Measurements from ENCODE around the gene CYSLTR2.

CYSLTR2 gene

GRCh38 chr13:48653472-48653939, at the start of gene CYSLTR2:
CYSLTR2 (plus strand) TSS chr13:48653929; CDS start chr13:48706818, 52,889 bp downstream.
- DNase-seq (ENCODE audit: low spot score): no peak

GRCh38 chr13:48615049-48615448, 38.7 kb upstream of the CYSLTR2 start:
- no peak for DNase-seq (ENCODE audit: low spot score)

GRCh38 chr13:48618937-48619336, 34.8 kb upstream of the CYSLTR2 start:
- DNase-seq (ENCODE audit: low spot score): no peak

GRCh38 chr13:48621056-48621455, 32.7 kb upstream of the CYSLTR2 start:
- DNase-seq (ENCODE audit: low spot score): no peak

GRCh38 chr13:48624016-48624415, 29.7 kb upstream of the CYSLTR2 start:
- no peak for DNase-seq (ENCODE audit: low spot score)

GRCh38 chr13:48624858-48625257, 28.9 kb upstream of the CYSLTR2 start:
- no peak for DNase-seq (ENCODE audit: low spot score)

- DNase-seq (ENCODE audit: low spot score): no peak
These were observed 28.2 kb upstream of the CYSLTR2 start for GRCh38 chr13:48625413-48626076.

- no peak for DNase-seq (ENCODE audit: low spot score)
These were observed 27.7 kb upstream of the CYSLTR2 start for GRCh38 chr13:48626077-48626449.

GRCh38 chr13:48626726-48627451, 26.8 kb upstream of the CYSLTR2 start:
- DNase-seq (ENCODE audit: low spot score): no peak

GRCh38 chr13:48629277-48629676, 24.5 kb upstream of the CYSLTR2 start:
- no peak for DNase-seq (ENCODE audit: low spot score)

- no peak for DNase-seq (ENCODE audit: low spot score)
These were observed 23.4 kb upstream of the CYSLTR2 start for GRCh38 chr13:48630291-48630690.

GRCh38 chr13:48630773-48631172, 23.0 kb upstream of the CYSLTR2 start:
- DNase-seq (ENCODE audit: low spot score): no peak

GRCh38 chr13:48631441-48631840, 22.3 kb upstream of the CYSLTR2 start:
- DNase-seq (ENCODE audit: low spot score): no peak

GRCh38 chr13:48633700-48634099, 20.0 kb upstream of the CYSLTR2 start:
- no peak for DNase-seq (ENCODE audit: low spot score)

- DNase-seq (ENCODE audit: low spot score): no peak
These were observed 19.1 kb upstream of the CYSLTR2 start for GRCh38 chr13:48634636-48635035.

GRCh38 chr13:48635478-48635877, 18.3 kb upstream of the CYSLTR2 start:
- DNase-seq (ENCODE audit: low spot score): no peak

- no peak for DNase-seq (ENCODE audit: low spot score)
These were observed 17.2 kb upstream of the CYSLTR2 start for GRCh38 chr13:48636550-48636949.

- DNase-seq (ENCODE audit: low spot score): no peak
These were observed 16.1 kb upstream of the CYSLTR2 start for GRCh38 chr13:48637601-48638000.

GRCh38 chr13:48640767-48641166, 13.0 kb upstream of the CYSLTR2 start:
- DNase-seq (ENCODE audit: low spot score): no peak

GRCh38 chr13:48641404-48641803, 12.3 kb upstream of the CYSLTR2 start:
- DNase-seq (ENCODE audit: low spot score): no peak

GRCh38 chr13:48642061-48642460, 11.7 kb upstream of the CYSLTR2 start:
- DNase-seq (ENCODE audit: low spot score): no peak

GRCh38 chr13:48643159-48643558, 10.6 kb upstream of the CYSLTR2 start:
- DNase-seq (ENCODE audit: low spot score): no peak

GRCh38 chr13:48644141-48644540, 9.6 kb upstream of the CYSLTR2 start:
- no peak for DNase-seq (ENCODE audit: low spot score)

- no peak for DNase-seq (ENCODE audit: low spot score)
These were observed 8.8 kb upstream of the CYSLTR2 start for GRCh38 chr13:48644951-48645350.
